GM12878 (cell line): ENCODE results near the gene KCNRG. TPM values are rescaled to one million over a fixed set of nuclear protein-coding genes. Genes with fewer than 3 reads are reported as not detected.

ENCODE experiments used
- ATAC-seq: fragments of 200-7000 bp; cut with Tn5 transposase; 3 replicates; pipeline ENCODE4 v1.9.1; 2020; ENCODE audit warnings: mild to moderate bottlenecking, moderate library complexity
- BruUV-seq: library from RNA; stranded (reverse); fragments of 400-500 nt; replicated peaks from 2 replicates; lab custom pipeline; 2021; lab: Mats Ljungman, UMichigan
- CTCF ChIA-PET: fragments of 300-600 bp; sonication (Branson Sonifier 250); formaldehyde crosslinking; extraction: SDS; loops from one replicate; lab custom pipeline; 2021; ENCODE audit warnings: inconsistent platforms; lab: Yijun Ruan, JAX
- POLR2A ChIA-PET: fragments of 350-600 bp; formaldehyde crosslinking; extraction: SDS; loops from one replicate; lab custom pipeline; 2021; ENCODE audit warnings: inconsistent platforms; lab: Charles Lee
- RAD21 ChIA-PET: fragments of 300-600 bp; sonication (Branson Sonifier 250); formaldehyde crosslinking; loops from one replicate; lab custom pipeline; 2023; ENCODE audit warnings: antibody characterized with exemption; ENCODE audit not compliant: unreplicated experiment; lab: Charles Lee
- SMC1A ChIA-PET: fragments of 300-600 bp; sonication (Branson Sonifier 250); formaldehyde crosslinking; loops from one replicate; lab custom pipeline; 2023; ENCODE audit not compliant: unreplicated experiment, uncharacterized antibody; lab: Charles Lee
- DNase-seq: peaks from one replicate; pipeline ENCODE4 v3.0.0-alpha.2; 2011; ENCODE audit warnings: low read depth, low spot score
- FAIRE-seq: peaks from 3 replicates; lab custom pipeline; 2011; peaks lifted over from hg19 to GRCh38; lab: Jason Lieb, UNC
- H2AFZ ChIP-seq: 2 replicates; pipeline ENCODE4 v1.6.0; 2011; ENCODE audit warnings: low read depth, low read length, control low read depth; ENCODE audit not compliant: control insufficient read depth
- H3K27ac ChIP-seq: 2 replicates; pipeline ENCODE4 v1.5.1; 2011; ENCODE audit warnings: control low read depth; ENCODE audit not compliant: control insufficient read depth, insufficient read depth
- H3K27me3 ChIP-seq, 2 experiments: replicated peaks in 1 of 2; 2 replicates each; pipeline versions ENCODE4 v1.6.0 to v1.6.1; 2011; ENCODE audit warnings: low read length in 1 of 2; ENCODE audit not compliant: control insufficient read depth in 2 of 2, insufficient read depth in 2 of 2
- H3K36me3 ChIP-seq, 2 experiments: 2 replicates each; pipeline ENCODE4 v1.5.1; 2011; ENCODE audit warnings: low read length in 1 of 2; ENCODE audit not compliant: control insufficient read depth in 2 of 2, insufficient read depth in 2 of 2
- H3K4me1 ChIP-seq: 2 replicates; pipeline ENCODE4 v1.6.1; 2011; ENCODE audit warnings: mild to moderate bottlenecking, low read length, moderate library complexity, mixed read lengths; ENCODE audit not compliant: control insufficient read depth, insufficient read depth
- H3K4me2 ChIP-seq: 2 replicates; pipeline ENCODE4 v1.6.0; 2011; ENCODE audit warnings: control low read depth; ENCODE audit not compliant: control insufficient read depth, insufficient read depth
- H3K4me3 ChIP-seq: fragments of 200-600 bp; sonication (generic); 2 replicates; pipeline ENCODE4 v1.5.1; 2016
- H3K79me2 ChIP-seq: 2 replicates; pipeline ENCODE4 v1.6.0; 2011; ENCODE audit warnings: low read length; ENCODE audit not compliant: control insufficient read depth, insufficient read depth
- H3K9ac ChIP-seq: 2 replicates; pipeline ENCODE4 v1.8.0; 2011; ENCODE audit warnings: low read length, control low read depth, mixed read lengths; ENCODE audit not compliant: control insufficient read depth, insufficient read depth
- H3K9me3 ChIP-seq: replicated peaks from 3 replicates; pipeline ENCODE4 v1.5.1; 2011; ENCODE audit warnings: mild to moderate bottlenecking, low read length; ENCODE audit not compliant: control insufficient read depth, insufficient read depth
- H4K20me1 ChIP-seq: 2 replicates; pipeline ENCODE4 v1.6.0; 2011; ENCODE audit not compliant: control insufficient read depth, insufficient read depth
- ATF7 ChIP-seq: fragments of 450-650 bp; IDR thresholded peaks from 2 replicates; pipeline ENCODE4 v1.6.1; 2016; ENCODE audit warnings: low read depth, mild to moderate bottlenecking
- BCL11A ChIP-seq: IDR thresholded peaks from 2 replicates; pipeline ENCODE4 v1.6.1; 2011; ENCODE audit warnings: low read depth, low read length
- NBN ChIP-seq: fragments of 450-650 bp; IDR thresholded peaks from 2 replicates; pipeline ENCODE4 v1.6.1; 2016
- TCF3 ChIP-seq: IDR thresholded peaks from 2 replicates; pipeline ENCODE4 v1.6.1; 2012; ENCODE audit warnings: low read depth, mild to moderate bottlenecking, low read length, borderline replicate concordance; ENCODE audit not compliant: insufficient read depth
- ZZZ3 ChIP-seq: IDR thresholded peaks from 2 replicates; pipeline ENCODE4 v1.6.1; 2011; ENCODE audit warnings: low read depth; ENCODE audit not compliant: control insufficient read depth, insufficient read length
- WGBS: methylation state at CpG from one replicate; pipeline ENCODE4 v1.1.6; 2016; ENCODE audit warnings: low lambda C conversion rate; ENCODE audit not compliant: insufficient replicate concordance, insufficient coverage; ENCODE audit errors: missing lambda C conversion rate; 5-methylcytosine and 5-hydroxymethylcytosine counted together
- in situ Hi-C: fragments of 300-500 bp; cut with MboI; formaldehyde crosslinking; loops from 9 replicates; pipeline ENCODE4 v1.14.3; 2018; ENCODE audit warnings: mixed read lengths
- intact Hi-C: fragments of 100-400 bp; cut with micrococcal nuclease; formaldehyde crosslinking; loops from one replicate; pipeline ENCODE4 v1.14.2; 2022; ENCODE audit not compliant: unreplicated experiment
- polyA plus RNA-seq, 11 experiments: library from polyadenylated mRNA; depleted of rRNA in 4 of 11; unstranded in 6 of 11; stranded (reverse) in 5 of 11; fragments of >200 nt; fragmentation: Nextera tagmentation in 4 of 11; fragmentation: Illumina TruSeq in 1 of 11; extraction: Ambion mirVana in 4 of 11; extraction: Trizol in 1 of 11; gene quantifications; 1 replicate in 1 of 11; 2 replicates in 10 of 11; pipeline versions ENCODE4 v1.2.1 to v1.2.3, GENCODE V29; 2011 to 2016; ENCODE audit warnings: inconsistent platforms in 2 of 11, missing spikeins in 2 of 11, low read depth in 1 of 11
- total RNA-seq, 4 experiments: library from RNA; depleted of rRNA in 3 of 4; stranded (reverse); fragments of >200 nt in 3 of 4; fragmentation: Illumina TruSeq in 1 of 4; extraction: Trizol in 1 of 4; gene quantifications; 2 replicates each; pipeline versions ENCODE4 v1.2.1 to v1.2.3, GENCODE V29; 2013 to 2021
- TF ChIP-seq, protein P1 (sequence below): fragments of 150-350 bp; IDR thresholded peaks from 2 replicates; pipeline ENCODE4 v1.6.1; 2016; ENCODE audit warnings: low read depth, low read length

The KCNRG gene
- total and polyA plus RNA-seq, 10 of the 15 experiments (the other 5 are each of a cell fraction or from before 2014, with no cell fraction given), result 0.37 to 1.5 (median 0.58) TPM

DNA sequence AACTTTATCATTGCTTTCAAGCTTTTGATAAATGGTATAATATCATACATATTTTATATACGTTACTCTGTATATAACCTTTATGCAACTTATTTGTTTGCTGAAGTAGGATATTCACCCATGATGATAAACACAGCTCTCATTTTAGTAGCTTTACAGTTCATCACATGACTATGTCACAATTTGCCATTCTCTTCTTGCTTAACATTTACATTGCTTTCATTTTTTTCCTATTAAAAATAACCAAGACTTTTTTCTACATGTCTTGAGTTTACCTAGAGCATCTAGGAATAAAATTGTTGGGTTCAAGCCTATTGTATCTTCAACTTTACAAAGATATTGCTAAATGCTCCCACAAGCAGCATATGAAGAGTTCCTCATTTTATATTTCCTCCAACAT is 54.0 kb downstream of the KCNRG start:
- no peaks in the 10 kb centered on the region for H4K20me1 ChIP-seq

More for the DNA sequence above, 54.0 kb downstream of the KCNRG start:
- Histone ChIP-seq H3K9me3 (no peaks in the 10 kb centered on the region), H3K36me3 (peaks cover 4 to 23% of the 10 kb centered on the region in 2 experiments), H3K79me2 (peaks cover 73% of the 10 kb centered on the region), H3K4me3 (no peak overlapping the region), H3K27me3 (no peaks in the 10 kb centered on the region), H2AFZ (no peak overlapping the region), H3K27ac (no peak overlapping the region), H3K9ac (no peak overlapping the region), H3K4me2 (no peak overlapping the region), H3K4me1 (peaks cover 8% of the 10 kb centered on the region; the same call in 1 of the 2 replicates)
- SMC1A ChIA-PET, result interaction anchor here (0.5 to 6.7 kb wide), 13 partner anchors 8 to 843 kb away, joined by 3 to 59 read pairs (median 4); partner anchors contain the start of gene TRIM13
- 100% methylated on average over 1 of the region's 1 CpG for WGBS
- no TSS peak for BruUV-seq
- FAIRE-seq, result no peak
- DNase-seq, result no peak
- TF ChIP-seq NBN, result no peak
- TF ChIP-seq ATF7, result no peak
- TF ChIP-seq, protein P1, sequence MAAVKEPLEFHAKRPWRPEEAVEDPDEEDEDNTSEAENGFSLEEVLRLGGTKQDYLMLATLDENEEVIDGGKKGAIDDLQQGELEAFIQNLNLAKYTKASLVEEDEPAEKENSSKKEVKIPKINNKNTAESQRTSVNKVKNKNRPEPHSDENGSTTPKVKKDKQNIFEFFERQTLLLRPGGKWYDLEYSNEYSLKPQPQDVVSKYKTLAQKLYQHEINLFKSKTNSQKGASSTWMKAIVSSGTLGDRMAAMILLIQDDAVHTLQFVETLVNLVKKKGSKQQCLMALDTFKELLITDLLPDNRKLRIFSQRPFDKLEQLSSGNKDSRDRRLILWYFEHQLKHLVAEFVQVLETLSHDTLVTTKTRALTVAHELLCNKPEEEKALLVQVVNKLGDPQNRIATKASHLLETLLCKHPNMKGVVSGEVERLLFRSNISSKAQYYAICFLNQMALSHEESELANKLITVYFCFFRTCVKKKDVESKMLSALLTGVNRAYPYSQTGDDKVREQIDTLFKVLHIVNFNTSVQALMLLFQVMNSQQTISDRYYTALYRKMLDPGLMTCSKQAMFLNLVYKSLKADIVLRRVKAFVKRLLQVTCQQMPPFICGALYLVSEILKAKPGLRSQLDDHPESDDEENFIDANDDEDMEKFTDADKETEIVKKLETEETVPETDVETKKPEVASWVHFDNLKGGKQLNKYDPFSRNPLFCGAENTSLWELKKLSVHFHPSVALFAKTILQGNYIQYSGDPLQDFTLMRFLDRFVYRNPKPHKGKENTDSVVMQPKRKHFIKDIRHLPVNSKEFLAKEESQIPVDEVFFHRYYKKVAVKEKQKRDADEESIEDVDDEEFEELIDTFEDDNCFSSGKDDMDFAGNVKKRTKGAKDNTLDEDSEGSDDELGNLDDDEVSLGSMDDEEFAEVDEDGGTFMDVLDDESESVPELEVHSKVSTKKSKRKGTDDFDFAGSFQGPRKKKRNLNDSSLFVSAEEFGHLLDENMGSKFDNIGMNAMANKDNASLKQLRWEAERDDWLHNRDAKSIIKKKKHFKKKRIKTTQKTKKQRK, result no peak
- no peak for TF ChIP-seq BCL11A
- TF ChIP-seq ZZZ3, result no peak
- no peak for TF ChIP-seq TCF3
- RAD21 ChIA-PET, result interaction anchor here (0.8 to 1.7 kb wide), 4 partner anchors 9 to 72 kb away, joined by 3 to 5 read pairs (median 4); partner anchors contain the start of gene TRIM13
- POLR2A ChIA-PET, result interaction anchor here (1.2 kb wide), 1 partner anchor 11 kb away, joined by 3 read pairs; no protein-coding TSS in a partner anchor
- CTCF ChIA-PET, result interaction anchor here (1.1 to 3.0 kb wide), 6 partner anchors 11 to 843 kb away, joined by 3 to 16 read pairs (median 5); partner anchors contain the start of gene TRIM13
- ATAC-seq, result no peak
- intact Hi-C loops, result no loop called here
- in situ Hi-C loops, result no loop called here
